Stomach smooth muscle (tissue), 2 donors: ENCODE measurements around the gene PPP1R3C.

Experiments used
- H3K27ac ChIP-seq: one replicate; pipeline ENCODE4 v1.7.0; 2013; ENCODE audit warnings: mild to moderate bottlenecking, low read length, inconsistent platforms
- H3K27me3 ChIP-seq, 2 donors: one replicate each; pipeline ENCODE4 v1.7.0; 2013; ENCODE audit warnings: low read length in 2 of 2; ENCODE audit not compliant: insufficient read depth in 2 of 2, control insufficient read depth in 1 of 2
- H3K36me3 ChIP-seq, 2 donors: one replicate each; pipeline ENCODE4 v1.7.0; 2013; ENCODE audit warnings: low read length in 2 of 2; ENCODE audit not compliant: control insufficient read depth in 2 of 2, insufficient read depth in 2 of 2
- H3K4me1 ChIP-seq: one replicate; pipeline ENCODE4 v1.7.0; 2013; ENCODE audit warnings: low read length; ENCODE audit not compliant: control insufficient read depth, insufficient read depth
- H3K4me3 ChIP-seq, 2 donors: one replicate each; pipeline ENCODE4 v1.7.0; 2013; ENCODE audit warnings: low read length in 2 of 2
- H3K9ac ChIP-seq, 2 donors: one replicate each; pipeline ENCODE4 v1.7.0; 2013; ENCODE audit warnings: low read length in 2 of 2, mild to moderate bottlenecking in 1 of 2
- H3K9me3 ChIP-seq, 2 donors: one replicate each; pipeline ENCODE4 v1.7.0; 2013; ENCODE audit warnings: low read length in 2 of 2; ENCODE audit not compliant: control insufficient read depth in 2 of 2
- donor health status: healthy.
- donor health status: Pancreatic carcinoma.

The PPP1R3C gene

GRCh38 chr10:91653219-91653870, 20.5 kb upstream of the PPP1R3C start:
- Histone ChIP-seq H3K4me1 (no peaks in the 10 kb centered on the region), H3K4me3 (no peak overlapping the region), H3K27ac (no peak overlapping the region), H3K27me3 (no peaks in the 10 kb centered on the region), H3K9ac (no peak overlapping the region), H3K9me3 (no peaks in the 10 kb centered on the region), H3K36me3 (no peaks in the 10 kb centered on the region)

GRCh38 chr10:91652364-91652763, 19.5 kb upstream of the PPP1R3C start:
- no peaks in the 10 kb centered on the region for H3K27me3 ChIP-seq
- no peak overlapping the region for H3K27ac ChIP-seq
- H3K4me1 ChIP-seq: no peaks in the 10 kb centered on the region
- no peaks in the 10 kb centered on the region for H3K9me3 ChIP-seq
- H3K4me3 ChIP-seq: no peak overlapping the region
- H3K36me3 ChIP-seq: no peaks in the 10 kb centered on the region
- no peak overlapping the region for H3K9ac ChIP-seq

DNA sequence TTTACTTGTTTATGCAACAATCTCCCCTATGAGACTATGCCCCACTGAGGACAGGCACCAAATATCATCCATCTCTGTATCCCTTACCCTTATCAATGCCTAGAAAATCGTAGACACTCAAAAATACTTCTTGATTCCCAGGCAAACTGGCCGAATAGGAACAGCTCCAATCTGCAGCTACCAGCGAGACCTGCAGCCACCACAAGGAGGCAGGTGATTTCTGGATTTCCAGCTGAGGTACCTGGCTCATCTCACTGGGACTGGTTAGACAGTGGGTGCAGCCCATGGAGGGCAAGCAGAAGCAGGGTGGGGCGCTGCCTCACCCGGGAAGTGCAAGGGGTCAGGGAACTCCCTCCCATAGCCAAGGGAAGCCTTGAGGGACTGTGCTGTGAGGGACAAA, 10.8 kb upstream of the PPP1R3C start:
- H3K27ac ChIP-seq: no peak overlapping the region
- no peaks in the 10 kb centered on the region for H3K4me1 ChIP-seq
- no peak overlapping the region for H3K4me3 ChIP-seq
- no peak overlapping the region for H3K9ac ChIP-seq
- H3K9me3 ChIP-seq: no peaks in the 10 kb centered on the region
- H3K36me3 ChIP-seq: no peaks in the 10 kb centered on the region
- no peaks in the 10 kb centered on the region for H3K27me3 ChIP-seq

DNA sequence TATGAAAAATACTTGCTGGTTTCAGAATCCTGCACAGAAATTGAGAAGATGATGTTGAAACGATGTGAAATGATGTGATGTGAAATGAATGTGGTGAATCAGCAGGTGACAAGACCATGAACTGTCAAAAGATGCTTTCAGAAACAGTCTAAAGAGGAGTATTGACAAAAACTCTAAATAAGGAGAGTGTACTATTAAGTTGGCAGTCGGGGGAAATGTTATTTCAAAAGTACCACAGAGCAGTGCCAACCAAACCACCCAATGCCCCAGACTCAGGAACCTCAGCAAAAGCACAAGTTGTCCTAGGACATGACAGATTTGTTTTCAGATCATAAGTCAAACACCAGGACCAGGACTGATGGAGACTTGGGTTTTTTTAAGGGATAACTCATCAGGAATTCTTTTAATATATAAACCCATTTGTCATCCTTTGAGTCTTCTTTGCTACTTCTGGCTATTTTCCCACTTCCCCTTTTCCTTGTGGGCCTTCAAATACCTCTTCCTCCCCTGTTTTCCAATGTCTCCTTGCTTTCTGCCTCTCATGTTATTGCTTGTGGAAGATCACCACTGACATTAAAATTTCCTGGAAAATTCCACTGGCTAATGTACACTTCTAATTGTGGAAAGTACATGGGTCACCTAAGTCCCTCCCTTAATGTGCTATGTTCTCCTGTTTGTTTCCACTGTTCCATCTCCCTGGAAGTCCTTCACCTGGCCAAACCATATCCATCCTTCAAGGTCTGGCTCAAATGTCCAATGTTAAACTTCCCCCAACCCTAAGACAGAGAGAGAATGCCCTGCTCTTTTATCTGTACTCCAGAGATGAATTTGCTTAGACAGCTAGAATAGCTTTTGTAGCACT, 10.2 kb upstream of the PPP1R3C start:
- H3K27me3 ChIP-seq: no peaks in the 10 kb centered on the region
- no peak overlapping the region for H3K4me3 ChIP-seq
- H3K9ac ChIP-seq: no peak overlapping the region
- no peaks in the 10 kb centered on the region for H3K36me3 ChIP-seq
- no peak overlapping the region for H3K27ac ChIP-seq
- H3K9me3 ChIP-seq: no peaks in the 10 kb centered on the region
- no peaks in the 10 kb centered on the region for H3K4me1 ChIP-seq

DNA sequence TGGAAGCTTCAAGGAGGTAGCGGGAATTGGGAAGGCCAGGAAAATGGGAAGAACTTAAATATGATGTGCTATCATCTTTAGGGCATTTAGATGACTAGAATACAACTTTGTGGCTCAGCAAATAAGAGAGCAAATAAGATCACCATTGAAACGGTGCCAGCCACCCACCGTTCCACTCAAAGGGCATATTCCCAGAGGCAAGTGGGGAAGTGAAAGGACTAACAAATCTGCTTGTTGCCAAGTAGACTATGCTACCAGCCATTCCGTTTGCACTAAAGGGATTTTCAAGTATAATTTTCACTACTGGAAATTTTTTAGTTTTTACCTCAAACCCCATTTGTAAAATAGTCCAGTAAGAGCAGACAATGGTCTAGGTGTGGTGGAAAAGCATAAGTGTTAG, 4.0 kb upstream of the PPP1R3C start:
- Histone ChIP-seq H3K4me3 (no peak overlapping the region), H3K9ac (no peak overlapping the region), H3K4me1 (peaks cover 9% of the 10 kb centered on the region), H3K27ac (no peak overlapping the region), H3K27me3 (no peaks in the 10 kb centered on the region), H3K9me3 (no peaks in the 10 kb centered on the region), H3K36me3 (no peaks in the 10 kb centered on the region)

DNA sequence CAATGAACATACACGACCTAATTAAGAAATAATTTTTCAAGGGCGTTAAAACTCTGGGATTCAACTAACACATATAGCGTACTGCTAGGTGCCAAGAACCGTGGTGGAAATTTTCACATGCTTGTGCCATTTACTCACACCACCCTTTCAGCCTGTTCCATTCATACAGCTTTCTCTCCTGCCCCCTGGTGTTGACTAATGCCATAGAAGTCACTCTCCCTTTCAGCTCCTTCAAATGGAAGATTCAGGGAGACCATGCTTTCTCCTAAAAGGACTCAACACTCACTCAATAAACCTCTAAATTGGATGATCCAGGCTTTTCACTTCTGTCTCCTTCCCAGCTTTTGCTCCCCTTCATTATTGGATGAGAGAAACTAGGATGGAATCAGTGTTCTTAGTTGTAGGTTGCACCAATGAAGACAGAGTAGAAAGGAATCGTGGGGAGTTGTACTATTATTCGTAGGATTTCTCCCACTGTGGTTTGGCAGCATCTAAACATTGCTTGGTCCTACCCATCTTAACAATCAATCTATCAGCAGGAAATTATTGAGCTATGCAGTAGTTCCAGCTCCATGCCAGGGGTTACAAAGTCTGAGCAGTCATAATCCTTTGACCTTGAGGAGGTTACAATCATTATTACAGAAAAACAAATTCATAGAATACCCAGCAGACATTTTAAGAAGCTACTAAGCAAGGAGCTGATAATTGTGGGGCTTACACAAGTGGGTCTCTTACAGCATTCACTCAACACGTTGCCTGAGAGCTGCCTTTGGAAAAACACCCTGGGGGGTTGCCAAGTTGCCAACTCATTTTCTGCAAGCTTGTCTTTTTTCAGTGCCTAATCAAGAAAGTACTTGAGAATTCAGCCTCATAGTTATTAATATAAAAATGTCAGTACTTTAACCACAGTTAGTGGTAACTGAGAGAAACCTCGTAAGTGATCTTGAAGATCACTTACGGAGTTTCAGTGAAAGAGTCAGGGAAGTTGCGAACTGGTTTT, 2.8 kb upstream of the PPP1R3C start:
- Histone ChIP-seq H3K9ac (no peak overlapping the region), H3K27ac (no peak overlapping the region), H3K4me1 (peaks cover 11% of the 10 kb centered on the region), H3K36me3 (peaks cover 0 to under 1% of the 10 kb centered on the region in 2 donors), H3K27me3 (no peaks in the 10 kb centered on the region), H3K9me3 (no peaks in the 10 kb centered on the region), H3K4me3 (no peak overlapping the region)

GRCh38 chr10:91634898-91635297, 2.0 kb upstream of the PPP1R3C start:
- no peak overlapping the region for H3K9ac ChIP-seq
- no peaks in the 10 kb centered on the region for H3K9me3 ChIP-seq
- no peaks in the 10 kb centered on the region for H3K27me3 ChIP-seq
- H3K27ac ChIP-seq: peak overlapping the region; percentile 87
- peaks cover 7 to 9% of the 10 kb centered on the region in 2 donors for H3K36me3 ChIP-seq
- H3K4me1 ChIP-seq: peaks cover 19% of the 10 kb centered on the region
- H3K4me3 ChIP-seq: peak overlapping the region in 1 of 2 donors; percentile 22

DNA sequence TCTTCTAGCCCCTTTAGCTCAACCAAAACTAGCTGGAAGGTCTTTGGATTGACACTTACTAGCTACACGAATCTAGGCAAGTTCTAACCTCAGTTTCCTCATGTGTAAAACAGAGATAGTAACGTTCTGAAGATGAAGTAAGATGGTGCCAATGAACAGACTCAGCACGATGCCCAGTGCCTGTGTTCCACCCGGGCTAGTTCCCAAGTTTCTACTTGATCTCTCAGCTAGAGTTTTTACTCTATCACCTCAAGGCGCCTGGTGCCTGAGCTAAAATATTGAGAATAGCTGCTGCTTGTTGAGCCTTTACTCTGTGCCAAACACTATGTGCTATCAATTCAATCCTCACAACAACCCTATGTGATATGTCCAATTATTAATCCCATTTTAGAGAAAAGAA, 1.4 kb upstream of the PPP1R3C start:
- Histone ChIP-seq H3K9me3 (no peaks in the 10 kb centered on the region), H3K27ac (peak overlapping the region; percentile 87), H3K27me3 (no peaks in the 10 kb centered on the region)

GRCh38 chr10:91630625-91631024, 2.2 kb downstream of the PPP1R3C start:
- H3K27ac ChIP-seq: peak overlapping the region; percentile 53
- peaks cover 35% of the 10 kb centered on the region for H3K4me1 ChIP-seq

More for the DNA sequence above, 1.4 kb upstream of the PPP1R3C start:
- no peak overlapping the region for H3K9ac ChIP-seq
- peaks cover 20% of the 10 kb centered on the region for H3K4me1 ChIP-seq
- H3K36me3 ChIP-seq: peaks cover 14 to 15% of the 10 kb centered on the region in 2 donors
- H3K4me3 ChIP-seq: no peak overlapping the region

More at GRCh38 chr10:91630625-91631024, 2.2 kb downstream of the PPP1R3C start:
- peak overlapping the region; percentile 77 to 98 for H3K4me3 ChIP-seq
- H3K27me3 ChIP-seq: no peaks in the 10 kb centered on the region
- no peaks in the 10 kb centered on the region for H3K9me3 ChIP-seq
- H3K36me3 ChIP-seq: peaks cover 27 to 34% of the 10 kb centered on the region in 2 donors
- peak overlapping the region in 1 of 2 donors; percentile 29 for H3K9ac ChIP-seq
